ENCODE results near the gene URB1. TPM values are rescaled to one million over a fixed set of nuclear protein-coding genes. Genes with fewer than 3 reads are reported as not detected.
"Not testable (repeated sequence)": the region's sequence is repeated elsewhere in the genome, so short reads cannot be mapped to it uniquely, and the experiment has no call there.

The URB1 gene
- total RNA-seq, 1 experiment from 2014 or later, result 17.1 TPM

GRCh38 chr21:32278103-32278502 lies 114.7 kb downstream of the URB1 start:
- Mint-ChIP-seq H3K27me3 (ENCODE audit: insufficient read depth, unreplicated experiment) (no peaks in the 10 kb centered on the region), H3K9me3 (ENCODE audit: unreplicated experiment) (no peaks in the 10 kb centered on the region), H3K4me1 (ENCODE audit: low read depth, unreplicated experiment) (peaks cover 7% of the 10 kb centered on the region), H3K36me3 (ENCODE audit: insufficient read depth, unreplicated experiment) (peaks cover 14% of the 10 kb centered on the region), H3K27ac (ENCODE audit: unreplicated experiment) (peak overlapping the region; percentile 96), H3K4me3 (ENCODE audit: unreplicated experiment) (peak overlapping the region; percentile 100)
- ChIA-PET POLR2A (interaction anchor here (0.5 kb wide), 1 partner anchor 1265 kb away, joined by 3 read pairs; no protein-coding TSS in a partner anchor), CTCF (no interaction called here)
- H3K4me3 ChIP-seq (ENCODE audit: low read depth, low read length), result peak overlapping the region; percentile 98
- H3K9me3 ChIP-seq, result no peaks in the 10 kb centered on the region
- TF ChIP-seq, protein P1, sequence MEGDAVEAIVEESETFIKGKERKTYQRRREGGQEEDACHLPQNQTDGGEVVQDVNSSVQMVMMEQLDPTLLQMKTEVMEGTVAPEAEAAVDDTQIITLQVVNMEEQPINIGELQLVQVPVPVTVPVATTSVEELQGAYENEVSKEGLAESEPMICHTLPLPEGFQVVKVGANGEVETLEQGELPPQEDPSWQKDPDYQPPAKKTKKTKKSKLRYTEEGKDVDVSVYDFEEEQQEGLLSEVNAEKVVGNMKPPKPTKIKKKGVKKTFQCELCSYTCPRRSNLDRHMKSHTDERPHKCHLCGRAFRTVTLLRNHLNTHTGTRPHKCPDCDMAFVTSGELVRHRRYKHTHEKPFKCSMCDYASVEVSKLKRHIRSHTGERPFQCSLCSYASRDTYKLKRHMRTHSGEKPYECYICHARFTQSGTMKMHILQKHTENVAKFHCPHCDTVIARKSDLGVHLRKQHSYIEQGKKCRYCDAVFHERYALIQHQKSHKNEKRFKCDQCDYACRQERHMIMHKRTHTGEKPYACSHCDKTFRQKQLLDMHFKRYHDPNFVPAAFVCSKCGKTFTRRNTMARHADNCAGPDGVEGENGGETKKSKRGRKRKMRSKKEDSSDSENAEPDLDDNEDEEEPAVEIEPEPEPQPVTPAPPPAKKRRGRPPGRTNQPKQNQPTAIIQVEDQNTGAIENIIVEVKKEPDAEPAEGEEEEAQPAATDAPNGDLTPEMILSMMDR (IDR thresholded peaks at IDR 0.05; ENCODE audit: insufficient read depth in 1 of 2, low read depth in 1 of 2, low read length in 1 of 2, severe bottlenecking in 1 of 2, unreplicated experiment in 1 of 2), result no peak
- peak in 1 of 2 experiments; percentile 5 for DNase-seq
- intact Hi-C loops (cut with micrococcal nuclease; ENCODE audit: unreplicated experiment), result no loop called here
- H3K4me1 ChIP-seq, result no peaks in the 10 kb centered on the region
- H3K36me3 ChIP-seq (ENCODE audit: control insufficient read depth, insufficient read depth, low read length), result no peaks in the 10 kb centered on the region
- BruUV-seq (replicated peaks), result TSS peak; percentile 38
- no peaks in the 10 kb centered on the region for H3K27me3 ChIP-seq (replicated peaks; ENCODE audit: control insufficient read depth, insufficient read depth, low read length)

- Histone ChIP-seq H3K4me1 (no peaks in the 10 kb centered on the region), H3K27me3 (replicated peaks; ENCODE audit: control insufficient read depth, insufficient read depth, low read length) (no peaks in the 10 kb centered on the region; the same call in 1 of the 2 replicates), H3K36me3 (ENCODE audit: control insufficient read depth, insufficient read depth, low read length) (no peaks in the 10 kb centered on the region), H3K4me3 (ENCODE audit: low read depth, low read length) (no peak overlapping the region), H3K9me3 (no peaks in the 10 kb centered on the region)
- TF ChIP-seq, protein P1 (IDR thresholded peaks at IDR 0.05; ENCODE audit: insufficient read depth in 1 of 2, low read depth in 1 of 2, low read length in 1 of 2, severe bottlenecking in 1 of 2, unreplicated experiment in 1 of 2), result no peak
- no peak overlapping the region for H3K27ac Mint-ChIP-seq (ENCODE audit: unreplicated experiment)
- peaks cover 7% of the 10 kb centered on the region for H3K4me1 Mint-ChIP-seq (ENCODE audit: low read depth, unreplicated experiment)
- no peaks in the 10 kb centered on the region for H3K9me3 Mint-ChIP-seq (ENCODE audit: unreplicated experiment)
- no peak overlapping the region for H3K4me3 Mint-ChIP-seq (ENCODE audit: unreplicated experiment)
- no peak for DNase-seq
- peaks cover 18% of the 10 kb centered on the region for H3K36me3 Mint-ChIP-seq (ENCODE audit: insufficient read depth, unreplicated experiment)
- CTCF ChIA-PET, result no interaction called here
- no peaks in the 10 kb centered on the region for H3K27me3 Mint-ChIP-seq (ENCODE audit: insufficient read depth, unreplicated experiment)
- POLR2A ChIA-PET, result no interaction called here
- no TSS peak for BruUV-seq (replicated peaks)
- intact Hi-C loops (cut with micrococcal nuclease; ENCODE audit: unreplicated experiment), result no loop called here
Observed at GRCh38 chr21:32276671-32277070, 116.1 kb downstream of the URB1 start.

DNA sequence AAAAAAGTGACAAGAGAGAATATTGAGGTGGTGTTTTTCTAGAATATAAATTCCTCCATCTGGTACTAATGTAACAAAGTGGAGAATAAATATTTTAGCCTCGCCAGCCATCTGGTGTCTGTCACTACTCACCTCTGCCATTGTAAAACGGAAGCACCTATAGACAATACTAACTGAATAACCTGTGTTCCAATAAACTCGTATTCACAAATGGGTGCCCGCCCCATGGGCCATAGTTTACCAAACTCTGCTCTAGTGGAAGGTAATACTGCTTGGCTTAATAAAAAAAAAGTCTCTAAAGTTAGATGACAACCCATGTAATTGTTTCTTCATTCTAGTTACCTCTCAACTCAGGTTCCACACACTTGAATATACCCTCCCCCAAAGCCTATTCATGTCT lies 122.1 kb downstream of the URB1 start:
- DNase-seq, result no peak
- Mint-ChIP-seq H3K27ac (ENCODE audit: unreplicated experiment) (no peak overlapping the region), H3K36me3 (ENCODE audit: insufficient read depth, unreplicated experiment) (peaks cover 14% of the 10 kb centered on the region), H3K4me1 (ENCODE audit: low read depth, unreplicated experiment) (no peaks in the 10 kb centered on the region), H3K27me3 (ENCODE audit: insufficient read depth, unreplicated experiment) (no peaks in the 10 kb centered on the region), H3K9me3 (ENCODE audit: unreplicated experiment) (no peaks in the 10 kb centered on the region), H3K4me3 (ENCODE audit: unreplicated experiment) (no peak overlapping the region)
- ChIA-PET POLR2A (no interaction called here), CTCF (no interaction called here)
- intact Hi-C loops (cut with micrococcal nuclease; ENCODE audit: unreplicated experiment), result no loop called here
- Histone ChIP-seq H3K4me1 (no peaks in the 10 kb centered on the region), H3K9me3 (no peaks in the 10 kb centered on the region), H3K27me3 (replicated peaks; ENCODE audit: control insufficient read depth, insufficient read depth, low read length) (no peaks in the 10 kb centered on the region; the same call in 1 of the 2 replicates), H3K4me3 (ENCODE audit: low read depth, low read length) (no peak overlapping the region), H3K36me3 (ENCODE audit: control insufficient read depth, insufficient read depth, low read length) (no peaks in the 10 kb centered on the region)
- BruUV-seq (replicated peaks), result no TSS peak
- TF ChIP-seq, protein P1 (IDR thresholded peaks at IDR 0.05; ENCODE audit: insufficient read depth in 1 of 2, low read depth in 1 of 2, low read length in 1 of 2, severe bottlenecking in 1 of 2, unreplicated experiment in 1 of 2), result no peak

DNA sequence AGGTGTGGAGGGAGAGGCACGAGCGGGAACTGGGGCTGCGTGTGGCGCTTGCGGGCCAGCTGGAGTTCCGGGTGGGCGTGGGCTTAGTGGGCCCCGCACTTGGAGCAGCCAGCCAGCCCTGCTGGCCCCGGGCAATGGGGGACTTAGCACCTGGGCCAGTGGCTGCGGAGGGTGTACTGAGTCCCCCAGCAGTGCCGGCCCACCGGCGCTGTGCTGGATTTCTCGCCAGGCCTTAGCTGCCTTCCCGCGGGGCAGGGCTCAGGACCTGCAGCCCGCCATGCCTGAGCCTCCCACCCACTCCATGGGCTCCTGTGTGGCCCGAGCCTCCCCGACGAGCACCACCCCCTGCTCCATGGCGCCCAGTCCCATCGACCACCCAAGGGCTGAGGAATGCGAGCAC lies 127.5 kb downstream of the URB1 start:
- H3K4me1 Mint-ChIP-seq (ENCODE audit: low read depth, unreplicated experiment); CTCF ChIA-PET; H3K36me3 Mint-ChIP-seq (ENCODE audit: insufficient read depth, unreplicated experiment); H3K27me3 ChIP-seq (replicated peaks; ENCODE audit: control insufficient read depth, insufficient read depth, low read length); BruUV-seq (replicated peaks); H3K4me1 ChIP-seq; intact Hi-C loops (cut with micrococcal nuclease; ENCODE audit: unreplicated experiment); H3K27me3 Mint-ChIP-seq (ENCODE audit: insufficient read depth, unreplicated experiment); H3K4me3 ChIP-seq (ENCODE audit: low read depth, low read length); H3K9me3 ChIP-seq; H3K36me3 ChIP-seq (ENCODE audit: control insufficient read depth, insufficient read depth, low read length); H3K4me3 Mint-ChIP-seq (ENCODE audit: unreplicated experiment); DNase-seq; H3K9me3 Mint-ChIP-seq (ENCODE audit: unreplicated experiment); H3K27ac Mint-ChIP-seq (ENCODE audit: unreplicated experiment); POLR2A ChIA-PET: not testable (repeated sequence)
